ENCODE results near the gene C2CD4D.

The C2CD4D gene

DNA sequence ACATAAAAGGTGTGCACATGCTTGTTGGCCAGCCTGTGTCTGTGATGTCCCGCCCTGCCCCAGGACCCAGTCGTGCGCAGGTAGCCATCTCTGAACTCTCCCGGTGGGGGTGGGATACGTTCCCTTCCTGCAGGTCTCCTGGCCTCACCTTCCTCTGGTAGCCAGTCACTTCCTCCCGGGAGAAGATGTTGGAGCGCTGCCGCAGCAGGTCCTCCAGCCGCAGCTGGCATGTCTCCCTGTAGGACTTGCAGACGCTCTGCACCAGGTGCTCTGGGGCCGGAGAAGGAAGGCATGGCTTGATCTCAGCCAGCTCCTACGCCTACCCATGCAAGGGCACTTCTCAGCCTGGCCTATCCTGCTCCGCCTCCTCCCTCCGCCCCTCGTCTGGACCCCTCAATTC lies 25.2 kb downstream of the C2CD4D start:
- DNase-seq (ENCODE audit: low read depth): no peak

DNA sequence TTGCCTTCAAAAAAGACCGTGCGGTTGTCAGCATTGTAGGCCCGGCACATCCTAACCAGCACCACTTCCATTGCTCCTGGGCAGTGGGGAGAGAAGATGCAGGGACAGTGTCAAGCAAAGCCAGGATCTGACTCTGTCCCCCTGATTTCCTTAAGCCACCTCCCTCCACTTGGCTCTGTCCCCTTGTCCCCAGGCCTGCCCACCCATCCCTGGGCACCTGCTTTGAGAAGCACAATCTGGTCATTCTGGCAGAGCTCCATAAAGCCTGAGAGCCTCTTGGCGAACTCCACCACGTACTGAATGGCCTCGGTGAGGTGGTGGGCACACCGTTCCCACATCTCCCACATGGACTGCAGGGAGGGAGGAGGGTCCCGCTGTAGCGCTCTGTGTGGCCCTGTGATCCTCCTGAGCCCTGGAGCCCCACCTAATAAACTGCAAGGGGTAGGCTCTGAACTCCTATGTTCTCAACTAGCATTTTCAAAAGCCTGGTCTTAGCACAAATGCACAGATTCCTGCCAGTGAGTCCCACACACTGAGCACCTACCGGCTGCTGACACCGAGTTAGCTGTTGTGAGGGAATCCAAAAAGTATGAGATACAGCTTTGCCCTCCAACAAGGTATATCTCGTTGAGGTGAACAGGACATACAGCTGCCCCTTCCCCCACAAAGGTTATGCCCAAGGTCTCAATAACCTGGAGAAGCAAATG lies 26.2 kb downstream of the C2CD4D start:
- DNase-seq (ENCODE audit: low read depth): no peak

DNA sequence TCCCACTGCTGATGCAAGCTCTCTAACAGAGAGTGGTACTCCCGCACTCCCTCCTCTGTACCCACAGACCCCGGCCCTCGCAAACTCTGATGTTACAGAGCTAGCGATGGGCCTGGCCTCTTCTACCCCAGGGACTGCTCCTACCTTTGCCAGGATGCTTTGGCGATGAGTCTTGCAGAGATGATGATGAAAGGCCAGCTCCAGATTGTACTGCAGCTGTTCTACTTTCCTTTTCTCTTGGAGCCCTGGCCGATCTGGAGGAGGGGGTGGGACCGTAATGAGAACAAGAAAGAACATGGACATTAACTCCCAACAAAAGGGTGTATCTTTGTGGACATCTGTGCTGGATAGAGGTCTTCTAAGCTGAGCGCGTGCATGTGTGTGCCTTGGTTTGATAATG lies 28.4 kb downstream of the C2CD4D start:
- DNase-seq (ENCODE audit: low read depth): no peak

DNA sequence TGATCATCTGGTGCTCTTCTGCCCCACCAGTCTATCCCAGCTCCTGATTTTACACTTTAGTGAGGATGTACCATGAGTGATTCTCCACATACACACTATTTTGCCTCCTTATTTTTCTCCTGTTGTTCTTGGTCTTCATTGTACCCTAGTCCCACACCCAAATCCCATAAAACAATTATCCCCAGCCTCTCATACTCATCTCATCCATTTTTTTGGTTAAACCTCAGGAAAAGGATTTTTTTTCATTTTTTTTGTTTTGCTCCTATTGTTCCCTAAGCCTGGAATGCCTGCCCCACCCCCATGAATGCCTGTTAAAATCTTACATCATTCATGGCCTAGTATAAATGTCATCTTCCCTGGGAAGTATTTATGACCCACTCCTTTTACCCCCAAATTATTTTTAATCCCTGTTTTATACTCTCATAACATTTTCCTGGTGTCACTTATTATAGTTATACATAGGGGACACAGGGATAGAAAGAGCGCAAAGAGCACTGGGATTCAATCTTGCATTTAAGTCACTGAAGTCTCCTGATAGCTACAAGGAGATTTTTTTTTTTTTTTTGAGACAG lies 29.5 kb downstream of the C2CD4D start:
- DNase-seq (ENCODE audit: low read depth): no peak

DNA sequence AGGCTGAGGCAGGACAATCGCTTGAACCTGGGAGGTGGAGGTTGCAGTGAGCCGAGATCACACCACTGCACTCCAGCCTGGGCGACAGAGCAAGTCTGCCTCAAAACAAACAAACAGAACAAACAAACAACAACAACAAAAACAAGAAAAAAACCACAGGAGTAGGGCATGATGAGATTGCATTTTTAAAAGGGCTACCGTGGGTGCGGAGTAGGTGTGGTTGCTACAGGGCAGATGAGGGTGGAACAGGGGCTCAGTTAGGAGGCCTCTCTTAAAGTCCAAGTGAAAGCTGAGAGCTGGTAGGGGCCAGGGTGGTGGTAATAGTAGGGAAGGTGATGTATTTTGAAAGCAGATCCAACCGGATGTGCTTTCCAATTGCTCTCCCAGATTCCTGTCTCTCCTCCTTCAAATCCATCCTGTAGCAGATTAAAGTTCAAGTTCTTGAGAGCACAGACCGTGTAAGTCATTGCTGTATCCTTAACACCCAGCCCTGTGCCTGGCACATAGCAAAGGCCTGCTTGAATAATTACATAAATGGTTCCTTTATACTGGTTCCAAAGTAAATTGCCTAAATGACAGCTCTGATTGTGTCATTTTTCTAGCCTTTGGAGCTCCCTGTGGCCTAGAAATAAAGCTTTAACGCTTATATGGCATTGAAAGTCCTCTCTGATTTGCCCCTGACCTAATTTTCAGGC lies 30.2 kb downstream of the C2CD4D start:
- DNase-seq (ENCODE audit: low read depth): no peak

DNA sequence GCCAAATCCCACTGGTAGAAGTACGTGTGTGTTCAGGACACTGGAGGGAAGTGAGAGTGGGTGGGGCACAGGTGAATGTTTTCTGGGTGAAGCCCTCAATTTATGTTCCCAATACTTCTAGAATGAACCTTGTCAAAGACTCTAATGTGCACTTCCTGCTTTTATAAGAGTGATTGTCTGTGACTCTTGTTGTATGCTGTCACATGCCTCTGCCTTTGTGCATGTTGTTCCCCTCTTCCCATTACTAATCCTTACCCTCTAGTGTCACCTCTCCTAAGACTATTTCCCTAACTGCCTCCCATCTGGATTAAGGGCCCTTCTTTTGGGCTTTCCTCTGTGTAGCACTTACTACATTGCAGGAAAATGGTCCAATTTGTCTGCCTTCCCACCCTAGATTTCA lies 31.9 kb downstream of the C2CD4D start:
- DNase-seq (ENCODE audit: low read depth): no peak

DNA sequence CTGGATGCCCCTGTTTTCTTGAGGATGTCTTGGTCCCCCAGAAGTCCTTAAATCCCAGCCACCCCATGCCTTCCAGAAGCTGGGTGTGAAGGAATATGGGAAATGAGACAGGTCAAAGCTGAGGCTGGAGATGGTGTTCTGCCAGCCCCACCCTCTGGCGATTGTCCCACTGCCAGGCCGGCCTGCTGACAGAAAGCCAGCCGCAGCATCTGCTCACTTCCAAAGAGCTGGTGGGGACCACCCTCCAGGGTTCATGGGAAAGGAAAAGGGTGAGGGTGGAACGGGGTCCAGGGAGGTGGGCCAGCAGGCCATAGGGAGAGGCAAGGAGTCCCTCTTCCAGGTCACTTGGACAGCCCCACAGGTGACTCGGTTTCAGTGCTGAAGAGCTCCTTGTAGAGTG lies 32.5 kb downstream of the C2CD4D start:
- no peak for DNase-seq (ENCODE audit: low read depth)

DNA sequence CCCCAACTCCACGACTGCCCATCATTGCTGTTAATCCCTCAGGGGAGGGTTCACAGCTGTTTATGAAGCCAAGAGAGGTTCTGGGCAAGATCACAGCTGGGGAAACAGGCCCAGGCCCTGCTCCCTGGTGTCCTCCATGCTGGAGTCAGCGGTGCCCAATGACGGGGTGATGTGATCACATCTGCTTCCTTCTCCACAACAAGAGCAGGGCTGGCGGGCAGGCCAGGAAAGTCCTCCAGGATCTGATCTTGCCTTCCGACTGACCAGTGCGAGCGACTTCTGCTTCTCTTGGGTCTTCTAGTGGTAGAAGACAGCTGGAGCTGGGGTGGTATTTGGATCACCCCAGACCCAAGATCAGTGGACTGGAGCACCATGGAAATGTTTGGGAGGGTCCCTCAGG lies 33.5 kb downstream of the C2CD4D start:
- no peak for DNase-seq (ENCODE audit: low read depth)

DNA sequence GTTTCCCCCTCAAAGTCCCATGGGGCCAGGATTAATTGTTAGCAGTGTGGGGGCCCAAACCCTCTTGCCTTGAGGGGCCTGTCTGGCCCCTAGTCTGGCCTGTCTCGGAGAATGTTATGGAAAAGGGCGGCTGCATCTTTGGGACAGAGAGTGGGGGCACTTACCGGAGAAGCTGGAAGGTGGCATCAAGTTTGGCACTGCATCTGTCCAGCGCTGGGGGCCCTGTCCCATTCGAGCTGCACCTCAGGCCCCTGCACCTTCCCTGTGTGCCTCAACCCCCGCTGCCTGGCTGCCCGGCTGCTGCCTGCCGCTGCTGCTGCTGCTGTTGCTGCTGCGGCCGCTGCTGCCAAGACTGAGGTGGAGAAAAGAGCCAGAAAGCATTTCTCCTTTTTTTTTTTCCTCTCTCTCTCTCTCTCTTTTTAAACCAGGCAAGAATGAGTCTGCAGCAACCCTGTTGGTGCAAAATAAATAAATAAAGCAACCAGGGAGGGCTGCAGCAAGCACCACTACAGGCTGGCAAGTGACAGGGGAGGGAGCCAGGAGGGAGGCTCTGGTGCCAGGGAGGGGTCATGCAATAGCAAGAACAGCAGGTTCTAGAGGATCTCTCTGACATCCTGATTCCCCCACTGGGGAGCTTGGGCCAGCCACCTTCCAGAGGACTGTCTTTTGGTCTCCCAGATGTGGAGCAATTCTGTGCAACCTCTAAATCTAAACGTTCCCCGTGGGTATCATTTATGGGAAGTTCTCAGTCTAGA lies 34.4 kb downstream of the C2CD4D start, which contains the start of gene LINGO4:
Gene LINGO4 (minus strand): TSS at position 354 of the 755 bp plus-strand sequence. CDS start 2,715 bp downstream, outside the sequence.
- no peak for DNase-seq (ENCODE audit: low read depth)

DNA sequence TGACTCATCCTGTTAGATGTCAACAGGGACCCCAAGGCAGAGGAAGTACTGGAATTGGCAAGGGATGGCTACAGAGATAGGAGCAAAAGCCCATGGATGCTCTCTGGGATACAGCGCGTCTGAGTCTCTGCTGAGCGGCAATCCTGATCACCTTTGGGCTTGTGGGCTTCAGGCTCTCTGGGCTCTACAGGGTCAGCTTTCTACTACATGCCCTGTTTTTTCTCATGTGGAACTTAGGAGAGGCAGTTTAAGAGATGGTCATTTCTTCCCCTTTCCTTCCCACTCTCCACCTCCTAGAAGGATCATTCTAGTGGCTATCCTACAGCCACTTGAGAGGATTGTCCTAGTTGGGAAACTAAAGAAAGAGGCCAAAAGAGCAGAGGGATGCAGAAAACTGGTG lies 35.7 kb downstream of the C2CD4D start:
- DNase-seq (ENCODE audit: low read depth): no peak

DNA sequence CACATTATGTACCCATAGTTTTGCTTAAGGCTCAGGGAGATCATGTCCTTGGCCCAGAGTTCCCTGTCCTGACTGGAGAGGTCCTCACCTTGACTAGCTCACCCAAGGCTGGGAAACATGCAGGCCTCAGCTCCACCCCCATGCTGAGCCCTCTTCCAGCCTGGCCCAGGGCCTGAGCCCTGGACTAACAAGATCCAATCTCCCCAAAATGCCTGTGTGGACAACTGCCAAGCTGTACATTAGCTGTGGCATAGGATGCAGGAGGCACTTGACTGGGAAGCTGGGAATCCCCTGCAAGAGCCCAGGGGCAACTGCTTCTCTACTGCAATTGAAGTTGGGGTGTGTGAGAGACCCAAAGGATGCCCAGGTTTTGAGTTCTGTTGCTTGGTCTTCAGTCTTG lies 36.5 kb downstream of the C2CD4D start:
- no peak for DNase-seq (ENCODE audit: low read depth)

DNA sequence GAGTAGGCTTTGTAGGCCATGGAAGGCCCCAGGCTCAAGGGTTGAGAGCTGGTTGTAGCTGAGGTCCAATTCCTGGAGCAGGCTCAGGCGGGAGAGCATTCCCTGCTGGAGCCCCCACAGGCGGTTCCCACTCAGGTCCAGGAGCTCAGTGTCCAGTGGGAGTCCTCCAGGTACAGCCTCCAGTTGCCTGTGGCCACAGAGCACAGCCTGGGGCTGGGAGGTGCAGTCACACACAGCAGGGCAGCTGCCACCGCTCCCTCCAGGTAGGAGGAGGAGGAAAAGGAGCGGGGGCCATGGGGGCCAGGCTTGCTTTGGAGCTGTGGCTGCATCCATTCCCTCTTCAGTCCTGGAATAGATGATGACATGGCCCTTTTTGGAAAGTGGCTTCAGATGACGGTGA lies 37.2 kb downstream of the C2CD4D start:
- DNase-seq (ENCODE audit: low read depth): no peak

DNA sequence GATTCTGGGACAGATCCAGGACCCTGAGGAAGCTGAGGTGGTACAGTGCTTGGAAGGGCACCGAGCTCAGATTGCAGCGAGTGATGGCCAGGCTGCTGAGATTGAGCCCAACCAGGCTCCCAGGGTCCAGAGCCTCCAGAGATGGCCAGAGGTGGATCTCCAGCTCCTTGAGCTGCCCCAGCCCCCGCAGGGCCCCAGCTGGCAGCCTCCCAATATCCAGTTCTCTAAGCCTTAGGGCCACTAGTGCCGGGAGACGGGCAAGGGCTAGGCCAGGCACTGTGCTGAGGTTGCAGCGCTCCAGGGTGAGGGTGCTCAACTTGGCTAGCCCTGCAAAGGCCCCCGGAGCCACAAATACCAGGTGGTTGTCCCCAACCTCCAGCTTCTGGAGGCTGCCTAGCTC lies 37.8 kb downstream of the C2CD4D start:
- no peak for DNase-seq (ENCODE audit: low read depth)

DNA sequence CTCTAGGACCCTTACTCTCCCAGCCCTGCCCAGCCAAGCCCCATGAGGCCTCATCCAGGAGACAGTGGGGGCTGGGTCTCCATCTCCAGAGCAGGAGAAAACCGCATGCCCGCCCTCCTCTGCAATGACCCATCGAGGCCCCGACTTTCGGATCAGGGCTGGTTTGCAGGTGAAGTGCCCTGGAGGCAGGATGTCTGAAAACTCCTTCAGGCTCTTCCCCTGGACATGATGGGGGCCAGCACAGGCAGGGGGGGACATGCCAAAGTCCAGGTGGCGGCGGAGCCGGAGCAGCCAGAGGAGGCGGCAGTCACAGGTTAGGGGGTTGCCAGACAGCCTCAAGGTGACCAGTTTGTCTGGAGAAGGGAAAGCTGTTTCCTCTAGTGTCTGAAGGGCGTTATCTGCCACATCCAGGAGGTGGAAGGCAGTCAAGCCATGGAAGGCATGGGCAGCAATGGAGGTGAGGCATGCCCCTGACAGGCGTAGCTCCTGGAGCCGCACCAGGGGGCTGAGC lies 38.3 kb downstream of the C2CD4D start:
- DNase-seq (ENCODE audit: low read depth): no peak

DNA sequence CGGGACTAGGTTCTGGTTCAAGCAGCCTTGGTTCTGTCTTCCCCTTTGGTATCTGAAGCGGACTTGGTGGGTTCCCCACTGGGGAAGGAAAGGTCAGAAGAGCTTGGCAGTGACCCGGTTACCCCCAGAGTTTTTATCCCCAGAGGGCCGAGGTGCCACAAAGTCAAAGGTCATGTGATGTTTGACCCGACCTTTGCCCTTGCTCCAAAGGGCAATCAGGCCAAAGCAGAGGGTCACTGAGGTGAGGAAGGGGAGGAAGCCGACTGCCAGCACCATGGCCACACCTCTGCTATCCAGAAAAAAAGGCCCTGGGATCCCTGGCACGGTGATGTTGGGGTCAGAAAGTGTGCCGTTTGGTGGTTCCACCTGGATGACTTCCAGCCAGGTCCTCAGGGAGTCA lies 38.8 kb downstream of the C2CD4D start:
- no peak for DNase-seq (ENCODE audit: low read depth)

DNA sequence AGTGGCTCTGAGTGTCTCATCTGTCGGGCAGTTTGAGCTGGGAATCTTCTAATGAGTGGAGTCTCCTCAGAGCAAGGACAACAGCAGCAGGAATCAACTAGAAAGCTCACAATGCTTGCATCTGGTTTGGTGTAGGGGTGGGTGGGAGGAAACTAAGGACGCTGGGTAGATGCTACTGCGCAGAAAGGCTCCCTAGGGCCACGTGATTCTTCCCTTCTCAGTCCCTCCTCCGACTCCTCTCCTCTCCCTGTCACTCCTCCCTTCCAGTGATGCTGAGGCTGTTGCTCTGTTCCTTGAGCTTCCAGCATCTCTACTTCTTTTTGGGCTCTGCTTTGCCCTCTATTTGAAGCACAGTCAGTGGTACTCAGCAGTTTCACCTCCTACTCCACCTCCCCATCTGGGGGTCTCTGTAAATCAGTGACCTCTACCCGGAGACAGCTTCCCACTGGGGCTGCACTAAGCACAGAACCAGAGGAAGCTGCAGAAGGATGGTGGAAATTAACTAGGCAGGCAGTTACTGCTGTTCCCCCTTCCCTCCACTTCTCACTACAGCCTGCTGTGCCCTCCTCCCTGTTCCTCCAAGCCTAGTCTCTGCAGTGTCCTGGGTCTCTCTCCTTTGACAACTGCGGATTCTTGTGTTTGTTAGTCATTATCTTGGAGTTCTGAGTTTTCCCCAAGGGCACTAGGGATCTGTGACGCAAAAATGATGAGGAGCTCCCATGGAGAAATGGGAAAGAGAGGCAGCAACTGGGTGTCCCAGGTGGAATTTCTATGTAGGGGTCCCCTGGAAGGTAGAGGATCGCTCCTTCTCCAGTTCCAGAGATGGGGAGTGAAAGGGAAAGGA lies 40.2 kb downstream of the C2CD4D start:
- no peak for DNase-seq (ENCODE audit: low read depth)

DNA sequence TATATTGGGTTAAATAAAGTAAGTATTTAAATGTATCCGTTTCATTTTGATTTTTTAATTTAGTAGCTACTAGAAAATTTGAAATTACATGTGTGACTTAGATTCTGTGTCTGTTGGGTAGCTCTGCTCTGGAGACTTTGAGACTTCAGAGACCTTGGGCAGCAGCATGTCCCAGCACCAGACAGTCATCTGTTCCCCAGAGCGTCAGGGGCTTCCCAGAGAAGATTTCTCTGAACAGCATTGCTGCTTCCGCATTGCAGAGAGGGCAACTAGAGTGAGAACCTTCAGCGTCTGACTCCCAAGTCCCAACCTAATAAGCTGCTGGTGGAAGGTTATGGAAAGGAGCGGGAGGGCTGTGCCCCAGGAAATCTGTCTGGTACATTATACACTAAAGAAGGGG lies 41.0 kb downstream of the C2CD4D start:
- no peak for DNase-seq (ENCODE audit: low read depth)

DNA sequence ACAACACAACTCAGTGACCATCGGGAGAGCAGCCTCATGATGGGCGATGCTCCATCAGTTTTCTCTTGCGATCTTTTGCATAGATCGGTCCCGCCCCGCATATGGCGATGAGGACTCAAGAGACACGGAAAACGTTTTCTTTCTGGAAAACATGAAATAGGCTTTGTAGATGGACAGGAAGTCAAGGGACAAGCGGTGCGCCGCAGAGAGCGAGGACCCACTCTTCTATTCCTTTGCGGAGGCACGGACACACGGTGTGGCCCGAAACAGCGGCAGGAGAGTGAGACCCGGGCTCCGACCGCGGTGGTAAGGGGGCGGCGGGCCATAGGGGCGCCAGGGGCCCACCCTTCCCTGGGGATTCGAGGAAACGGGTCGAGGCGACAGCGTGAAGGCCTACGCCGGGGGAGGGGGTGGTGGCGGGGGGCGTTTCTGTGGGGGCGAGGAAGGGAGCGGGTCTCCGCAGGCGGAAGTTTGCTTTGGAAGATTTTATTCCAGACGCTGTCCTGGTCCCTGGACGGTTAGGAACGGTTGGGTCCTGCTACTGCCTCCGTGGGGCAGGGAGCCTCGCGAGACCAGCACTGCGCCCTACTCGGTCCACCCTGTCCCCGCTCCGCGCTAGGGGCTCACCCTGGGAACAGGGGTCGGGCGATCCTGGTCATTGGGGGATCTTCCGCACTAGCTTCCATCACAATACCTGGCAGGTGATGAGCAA lies 48.5 kb downstream of the C2CD4D start:
- DNase-seq (ENCODE audit: low read depth): no peak

DNA sequence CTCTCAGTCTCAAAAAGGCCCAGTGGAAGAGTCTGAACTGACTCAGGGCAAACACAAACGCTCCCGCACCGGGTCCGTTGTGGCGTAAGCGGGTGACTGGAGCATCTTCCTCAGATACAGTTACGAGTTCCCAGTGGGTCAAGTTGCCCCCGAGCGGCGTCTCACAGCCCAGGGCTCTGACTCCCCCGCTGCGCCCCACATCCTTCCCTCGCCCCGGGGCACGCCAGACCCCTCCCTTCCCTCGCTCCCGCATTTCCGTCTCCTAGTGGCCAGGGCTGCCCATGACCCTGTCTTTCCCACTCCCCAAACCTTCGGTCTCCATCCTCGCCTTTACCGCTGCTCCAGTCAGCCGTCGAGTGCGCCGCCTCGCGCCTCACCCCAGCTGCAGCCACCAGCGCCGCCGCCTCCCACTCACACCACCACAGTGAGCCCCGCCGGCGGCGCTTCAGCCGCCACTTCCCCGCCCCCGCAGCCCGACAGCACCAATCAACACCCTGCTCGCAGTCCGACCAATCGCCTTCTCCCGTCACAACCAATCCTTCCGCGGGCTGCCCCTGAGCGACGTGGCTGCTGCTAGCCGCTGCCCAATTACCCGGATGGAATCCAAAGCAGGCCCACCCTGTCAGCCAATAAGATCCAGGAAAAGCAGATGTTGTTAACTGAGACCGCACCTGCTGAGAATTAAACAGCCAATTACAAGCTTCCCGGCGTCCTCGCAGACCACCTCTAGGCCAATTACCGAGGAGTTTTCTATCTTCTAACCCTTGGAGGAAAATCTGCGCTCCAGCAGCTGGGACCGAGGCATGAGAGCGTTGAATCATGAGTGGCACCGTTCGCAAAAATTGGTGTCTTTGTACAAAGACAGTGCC lies 49.3 kb downstream of the C2CD4D start, which contains the start of gene TDRKH:
Gene TDRKH (minus strand): TSS at position 430 of the 869 bp plus-strand sequence. CDS start 7,478 bp downstream, outside the sequence.
- peak; percentile 95 for DNase-seq (ENCODE audit: low read depth)
